PC-9 (cell line): ENCODE data around the gene MINDY4. TPM values are rescaled to one million over a fixed set of nuclear protein-coding genes. Genes with fewer than 3 reads are reported as not detected.

Experiments used
- BruUV-seq: library from RNA; stranded (reverse); fragments of 400-500 nt; replicated peaks from 2 replicates; lab custom pipeline; 2021; lab: Mats Ljungman, UMichigan
- CTCF ChIA-PET: fragments of 300-600 bp; sonication (Branson Sonifier 250); formaldehyde crosslinking; loops from one replicate; lab custom pipeline; 2022; ENCODE audit warnings: antibody characterized with exemption; lab: Charles Lee
- POLR2A ChIA-PET: fragments of 300-600 bp; sonication (Branson Sonifier 250); formaldehyde crosslinking; loops from one replicate; lab custom pipeline; 2022; ENCODE audit warnings: antibody characterized with exemption; ENCODE audit not compliant: unreplicated experiment; lab: Charles Lee
- DNase-seq, 2 experiments: peaks; one replicate each; pipeline versions ENCODE4 v3.0.0 to v3.0.0-alpha.2; 2015 to 2022; ENCODE audit warnings: mixed read lengths in 1 of 2
- H2AFZ ChIP-seq: fragments of 200-600 bp; sonication (generic); 2 replicates; pipeline ENCODE4 v1.8.1; 2017; ENCODE audit warnings: antibody characterized with exemption
- H3F3A ChIP-seq: fragments of 200-600 bp; sonication (generic); 2 replicates; pipeline ENCODE4 v1.8.1; 2017; ENCODE audit warnings: antibody characterized with exemption, mild to moderate bottlenecking, low read depth; ENCODE audit not compliant: insufficient read depth
- H3K27ac ChIP-seq: fragments of 200-600 bp; sonication (generic); 2 replicates; pipeline ENCODE4 v1.6.1; 2016; ENCODE audit warnings: mixed run types
- H3K27me3 ChIP-seq: fragments of 200-600 bp; sonication (generic); 2 replicates; pipeline ENCODE4 v1.6.1; 2016; ENCODE audit warnings: low read depth, mixed run types; ENCODE audit not compliant: insufficient read depth
- H3K36me3 ChIP-seq: fragments of 200-600 bp; sonication (generic); 2 replicates; pipeline ENCODE4 v1.6.1; 2016; ENCODE audit warnings: low read depth, mixed run types
- H3K4me1 ChIP-seq: fragments of 200-600 bp; sonication (generic); replicated peaks from 2 replicates; pipeline ENCODE4 v1.6.1; 2016; ENCODE audit warnings: mixed run types; ENCODE audit not compliant: insufficient read depth
- H3K4me2 ChIP-seq: fragments of 200-600 bp; sonication (generic); 2 replicates; pipeline ENCODE4 v1.6.1; 2017; ENCODE audit warnings: mixed run types
- H3K4me3 ChIP-seq: fragments of 200-600 bp; sonication (generic); 2 replicates; pipeline ENCODE4 v1.6.1; 2016; ENCODE audit warnings: mixed run types
- H3K79me2 ChIP-seq: fragments of 200-600 bp; sonication (generic); 2 replicates; pipeline ENCODE4 v1.6.1; 2017; ENCODE audit warnings: low read depth, mixed run types
- H3K9me2 ChIP-seq: fragments of 200-600 bp; sonication (generic); 2 replicates; pipeline ENCODE4 v1.8.1; 2017; ENCODE audit warnings: mild to moderate bottlenecking; ENCODE audit not compliant: insufficient read depth
- H3K9me3 ChIP-seq: fragments of 200-600 bp; sonication (generic); 2 replicates; pipeline ENCODE4 v1.8.1; 2016; ENCODE audit warnings: low read depth; ENCODE audit not compliant: insufficient read depth
- H4K20me1 ChIP-seq: fragments of 200-600 bp; sonication (generic); 2 replicates; pipeline ENCODE4 v1.8.1; 2017; ENCODE audit not compliant: insufficient read depth
- EZH2 ChIP-seq: fragments of 200-600 bp; sonication (generic); IDR thresholded peaks from 2 replicates; pipeline ENCODE4 v1.8.0; 2017; ENCODE audit warnings: antibody characterized with exemption, low read depth
- intact Hi-C: fragments of 100-400 bp; cut with micrococcal nuclease; formaldehyde crosslinking; loops from one replicate; pipeline ENCODE4 v1.10.0; 2022; ENCODE audit not compliant: unreplicated experiment
- total RNA-seq: library from RNA; stranded (reverse); gene quantifications from 2 replicates; pipeline ENCODE4 v1.2.3, GENCODE V29; 2021
- TF ChIP-seq, protein P1 (sequence below): fragments of 200-600 bp; sonication (generic); conservative IDR thresholded peaks from 2 replicates; pipeline ENCODE4 v1.6.1; 2017; ENCODE audit warnings: mixed run types, antibody characterized with exemption, mild to moderate bottlenecking, moderate library complexity

Gene MINDY4
- total RNA-seq, 1 experiment from 2014 or later, result 14.8 TPM

DNA sequence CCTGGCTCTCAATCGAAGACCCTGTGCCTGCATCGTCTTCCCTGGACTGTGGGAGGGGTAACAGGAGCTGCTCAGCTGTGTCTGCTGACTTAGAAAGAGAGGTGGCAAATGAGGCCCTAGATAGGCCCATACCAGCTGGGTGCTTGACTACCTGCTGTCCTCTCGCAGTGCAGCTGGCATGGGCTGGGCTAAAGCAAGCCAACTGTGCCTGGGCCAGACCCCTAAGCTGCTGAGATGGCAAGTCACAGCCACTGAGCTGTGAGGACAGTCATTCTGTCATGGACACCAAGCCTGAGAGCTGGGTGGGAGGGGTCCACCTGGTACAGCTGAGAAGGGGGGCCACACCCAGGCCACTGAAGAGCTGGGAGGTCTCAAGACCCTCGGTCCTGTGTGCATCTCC is 94.6 kb downstream of the MINDY4 start:
- no peaks in the 10 kb centered on the region for H3K36me3 ChIP-seq
- no peak overlapping the region for H3K27ac ChIP-seq
- H4K20me1 ChIP-seq, result no peaks in the 10 kb centered on the region
- no peaks in the 10 kb centered on the region for H3K9me2 ChIP-seq
- no peak for DNase-seq
- no peaks in the 10 kb centered on the region for H3K9me3 ChIP-seq
- H3K27me3 ChIP-seq, result no peaks in the 10 kb centered on the region
- intact Hi-C loops, result no loop called here
- H3K4me3 ChIP-seq, result no peak overlapping the region
- ChIA-PET CTCF (no interaction called here), POLR2A (no interaction called here)
- no peaks in the 10 kb centered on the region for H3K79me2 ChIP-seq
- H3K4me1 ChIP-seq, result peaks cover 3% of the 10 kb centered on the region
- no peak overlapping the region for H2AFZ ChIP-seq
- no peaks in the 10 kb centered on the region for H3F3A ChIP-seq
- TF ChIP-seq, protein P1, sequence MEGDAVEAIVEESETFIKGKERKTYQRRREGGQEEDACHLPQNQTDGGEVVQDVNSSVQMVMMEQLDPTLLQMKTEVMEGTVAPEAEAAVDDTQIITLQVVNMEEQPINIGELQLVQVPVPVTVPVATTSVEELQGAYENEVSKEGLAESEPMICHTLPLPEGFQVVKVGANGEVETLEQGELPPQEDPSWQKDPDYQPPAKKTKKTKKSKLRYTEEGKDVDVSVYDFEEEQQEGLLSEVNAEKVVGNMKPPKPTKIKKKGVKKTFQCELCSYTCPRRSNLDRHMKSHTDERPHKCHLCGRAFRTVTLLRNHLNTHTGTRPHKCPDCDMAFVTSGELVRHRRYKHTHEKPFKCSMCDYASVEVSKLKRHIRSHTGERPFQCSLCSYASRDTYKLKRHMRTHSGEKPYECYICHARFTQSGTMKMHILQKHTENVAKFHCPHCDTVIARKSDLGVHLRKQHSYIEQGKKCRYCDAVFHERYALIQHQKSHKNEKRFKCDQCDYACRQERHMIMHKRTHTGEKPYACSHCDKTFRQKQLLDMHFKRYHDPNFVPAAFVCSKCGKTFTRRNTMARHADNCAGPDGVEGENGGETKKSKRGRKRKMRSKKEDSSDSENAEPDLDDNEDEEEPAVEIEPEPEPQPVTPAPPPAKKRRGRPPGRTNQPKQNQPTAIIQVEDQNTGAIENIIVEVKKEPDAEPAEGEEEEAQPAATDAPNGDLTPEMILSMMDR, result no peak
- no peak for TF ChIP-seq EZH2
- no TSS peak for BruUV-seq
- H3K4me2 ChIP-seq, result no peak overlapping the region

DNA sequence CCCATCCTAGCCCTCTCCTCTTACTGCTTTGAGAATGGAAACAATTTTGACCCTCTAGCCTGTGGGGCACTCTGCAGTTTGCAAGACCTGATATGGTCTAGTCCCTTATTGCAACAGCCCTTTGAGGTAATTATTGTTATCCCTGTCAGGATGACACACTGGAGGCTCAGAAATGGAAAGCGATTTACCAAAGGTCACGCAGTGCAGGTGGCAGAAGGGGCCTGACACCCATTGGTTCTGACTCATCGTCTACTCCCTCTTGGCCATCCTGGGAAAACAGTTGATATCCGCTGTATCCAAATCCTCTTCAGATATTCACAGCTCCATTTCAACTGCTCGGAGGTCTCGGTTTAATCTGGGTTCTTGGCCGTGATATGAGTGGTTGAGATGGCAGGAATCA is 95.7 kb downstream of the MINDY4 start:
- Histone ChIP-seq H3K36me3 (no peaks in the 10 kb centered on the region), H3K9me2 (no peaks in the 10 kb centered on the region), H3K9me3 (no peaks in the 10 kb centered on the region), H4K20me1 (no peaks in the 10 kb centered on the region), H3K4me1 (no peaks in the 10 kb centered on the region), H3K4me2 (no peak overlapping the region), H3K79me2 (no peaks in the 10 kb centered on the region), H3K4me3 (no peak overlapping the region), H3F3A (no peaks in the 10 kb centered on the region), H3K27me3 (no peaks in the 10 kb centered on the region), H2AFZ (no peak overlapping the region), H3K27ac (no peak overlapping the region)
- POLR2A ChIA-PET, result no interaction called here
- CTCF ChIA-PET, result interaction anchor here (0.6 kb wide), 1 partner anchor 9 kb away, joined by 3 read pairs; no protein-coding TSS in a partner anchor
- no TSS peak for BruUV-seq
- TF ChIP-seq, protein P1, result no peak
- TF ChIP-seq EZH2, result no peak
- intact Hi-C loops, result no loop called here
- no peak for DNase-seq

DNA sequence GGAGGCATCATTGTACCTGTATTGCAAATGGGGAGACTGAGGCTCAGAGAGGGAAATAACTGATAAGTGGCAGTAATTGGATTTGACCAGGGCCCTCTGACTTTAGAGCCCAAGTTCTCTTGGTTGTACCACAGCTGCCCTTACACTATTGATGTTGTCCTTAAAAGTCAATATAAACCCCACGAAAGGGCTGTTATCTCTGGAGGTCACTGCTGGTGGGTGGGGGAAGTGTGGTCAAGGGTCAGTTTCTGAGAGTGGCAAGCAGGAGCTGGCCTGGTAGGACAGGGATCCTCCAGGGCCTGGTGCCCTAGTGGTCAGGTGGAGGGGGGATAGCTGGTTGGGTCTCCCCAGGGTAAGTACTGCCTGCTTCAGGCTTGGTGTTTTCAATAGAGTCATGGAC is 96.3 kb downstream of the MINDY4 start:
- Histone ChIP-seq H3K4me2 (no peak overlapping the region), H2AFZ (no peak overlapping the region), H3K9me2 (no peaks in the 10 kb centered on the region), H3K27me3 (no peaks in the 10 kb centered on the region), H4K20me1 (no peaks in the 10 kb centered on the region), H3K79me2 (no peaks in the 10 kb centered on the region), H3F3A (no peaks in the 10 kb centered on the region), H3K27ac (no peak overlapping the region), H3K9me3 (no peaks in the 10 kb centered on the region), H3K4me3 (no peak overlapping the region), H3K36me3 (no peaks in the 10 kb centered on the region), H3K4me1 (no peaks in the 10 kb centered on the region)
- CTCF ChIA-PET, result interaction anchor here (0.6 kb wide), 1 partner anchor 9 kb away, joined by 3 read pairs; no protein-coding TSS in a partner anchor
- intact Hi-C loops, result no loop called here
- TF ChIP-seq, protein P1, result no peak
- TF ChIP-seq EZH2, result no peak
- BruUV-seq, result no TSS peak
- POLR2A ChIA-PET, result no interaction called here
- no peak for DNase-seq
